ENCODE results near the gene FABP7. TPM values are rescaled to one million over a fixed set of nuclear protein-coding genes. Genes with fewer than 3 reads are reported as not detected.

Gene FABP7
- total RNA-seq, 6 donors from 2014 or later, result not detected

- Histone ChIP-seq H3K4me3 (no peak overlapping the region), H3K4me1 (peaks cover 0 to 16% (median 8%) of the 10 kb centered on the region in 4 donors), H3K36me3 (peaks cover 0 to 4% (median 0%) of the 10 kb centered on the region in 4 donors), H3K27me3 (no peaks in the 10 kb centered on the region), H3K9me3 (no peaks in the 10 kb centered on the region), H3K27ac (no peak overlapping the region)
- no peak for ATAC-seq (ENCODE audit: low FRiP score in 2 of 2)
- 64 to 68% methylated on average over 4 of the region's 4 CpGs for WGBS, 2 donors
- no peak for TF ChIP-seq POLR2AphosphoS5 (IDR thresholded peaks at IDR 0.05)
- TF ChIP-seq EP300 (IDR thresholded peaks at IDR 0.05), result no peak
- no peak for TF ChIP-seq CTCF (IDR thresholded peaks at IDR 0.05)
- TF ChIP-seq POLR2A (IDR thresholded peaks at IDR 0.05), result no peak
- DNase-seq, result no peak
Observed at GRCh38 chr6:122809001-122809400, 29.5 kb downstream of the FABP7 start.

- H3K4me1 ChIP-seq, result peaks cover 0 to 16% (median 7%) of the 10 kb centered on the region in 4 donors
- DNase-seq, result no peak
- peaks cover 0 to 4% (median 0%) of the 10 kb centered on the region in 4 donors for H3K36me3 ChIP-seq
- WGBS, 2 donors, result 82 to 87% methylated on average over 2 of the region's 2 CpGs
- no peak overlapping the region for H3K27ac ChIP-seq
- no peak overlapping the region for H3K4me3 ChIP-seq
- ATAC-seq (ENCODE audit: low FRiP score in 2 of 2), result no peak
- TF ChIP-seq POLR2A (IDR thresholded peaks at IDR 0.05), result no peak
- no peaks in the 10 kb centered on the region for H3K27me3 ChIP-seq
- H3K9me3 ChIP-seq, result no peaks in the 10 kb centered on the region
Observed at GRCh38 chr6:122809691-122810090, 30.2 kb downstream of the FABP7 start.

GRCh38 chr6:122810189-122810588 is 30.7 kb downstream of the FABP7 start:
- no peak for DNase-seq
- H3K27me3 ChIP-seq, result no peaks in the 10 kb centered on the region
- no peak for ATAC-seq (ENCODE audit: low FRiP score in 2 of 2)
- peaks cover 0 to 16% (median 7%) of the 10 kb centered on the region in 4 donors for H3K4me1 ChIP-seq
- WGBS, 2 donors, result 75 to 89% methylated on average over 1 of the region's 1 CpG
- no peak overlapping the region for H3K27ac ChIP-seq
- H3K9me3 ChIP-seq, result no peaks in the 10 kb centered on the region
- no peak overlapping the region for H3K4me3 ChIP-seq
- TF ChIP-seq POLR2A (IDR thresholded peaks at IDR 0.05) (no peak), POLR2AphosphoS5 (IDR thresholded peaks at IDR 0.05) (no peak), CTCF (IDR thresholded peaks at IDR 0.05) (no peak), EP300 (IDR thresholded peaks at IDR 0.05) (no peak)
- H3K36me3 ChIP-seq, result peaks cover 0 to 4% (median 0%) of the 10 kb centered on the region in 4 donors

- no peaks in the 10 kb centered on the region for H3K36me3 ChIP-seq
- H3K9me3 ChIP-seq, result no peaks in the 10 kb centered on the region
- H3K4me1 ChIP-seq, result no peaks in the 10 kb centered on the region
- H3K4me3 ChIP-seq, result no peak overlapping the region
- no peak overlapping the region for H3K27ac ChIP-seq
- TF ChIP-seq POLR2A (IDR thresholded peaks at IDR 0.05), result no peak
- no peak for TF ChIP-seq POLR2AphosphoS5 (IDR thresholded peaks at IDR 0.05)
- TF ChIP-seq EP300 (IDR thresholded peaks at IDR 0.05), result no peak
- no peak for TF ChIP-seq CTCF (IDR thresholded peaks at IDR 0.05)
- no peaks in the 10 kb centered on the region for H3K27me3 ChIP-seq
- DNase-seq (no peak), ATAC-seq (ENCODE audit: low FRiP score in 2 of 2) (no peak)
- WGBS, 2 donors, result 94 to 96% methylated on average over 2 of the region's 2 CpGs
Observed at GRCh38 chr6:122817358-122817757, 37.8 kb downstream of the FABP7 start.

GRCh38 chr6:122817766-122818165 is 38.2 kb downstream of the FABP7 start:
- no peaks in the 10 kb centered on the region for H3K9me3 ChIP-seq
- DNase-seq, result no peak
- H3K4me3 ChIP-seq, result no peak overlapping the region
- no peaks in the 10 kb centered on the region for H3K4me1 ChIP-seq
- 76 to 87% methylated on average over 4 of the region's 4 CpGs for WGBS, 2 donors
- no peaks in the 10 kb centered on the region for H3K36me3 ChIP-seq
- ATAC-seq (ENCODE audit: low FRiP score in 2 of 2), result no peak
- no peak overlapping the region for H3K27ac ChIP-seq
- TF ChIP-seq EP300 (IDR thresholded peaks at IDR 0.05), result no peak
- TF ChIP-seq CTCF (IDR thresholded peaks at IDR 0.05), result no peak
- no peak for TF ChIP-seq POLR2A (IDR thresholded peaks at IDR 0.05)
- no peak for TF ChIP-seq POLR2AphosphoS5 (IDR thresholded peaks at IDR 0.05)
- no peaks in the 10 kb centered on the region for H3K27me3 ChIP-seq

Data from upper lobe of left lung (tissue), 6 donors.